Retinal pigment epithelial cell (primary cell): ENCODE data around the gene PLK5.
"Not testable (repeated sequence)": the region's sequence is repeated elsewhere in the genome, so short reads cannot be mapped to it uniquely, and the experiment has no call there.

ENCODE experiments used
- DNase-seq: peaks from one replicate; pipeline ENCODE4 v3.0.0-alpha.2; 2010; ENCODE audit warnings: low read depth
- H3K4me3 ChIP-seq: 2 replicates; pipeline ENCODE4 v1.5.1; 2011; ENCODE audit warnings: mild to moderate bottlenecking, low read length, control low read depth, moderate library complexity
- CTCF ChIP-seq: conservative IDR thresholded peaks from 2 replicates; pipeline ENCODE4 v1.5.1; 2011; ENCODE audit warnings: low read depth, low read length, control low read depth, inconsistent platforms

PLK5 gene

GRCh38 chr19:1497578-1498235, 26.2 kb upstream of the PLK5 start:
- no peak overlapping the region for H3K4me3 ChIP-seq
- DNase-seq, result no peak
- no peak for TF ChIP-seq CTCF

GRCh38 chr19:1499231-1499630, 24.6 kb upstream of the PLK5 start:
- H3K4me3 ChIP-seq, DNase-seq: not testable (repeated sequence)

- no peak overlapping the region for H3K4me3 ChIP-seq
- DNase-seq, result no peak
- TF ChIP-seq CTCF, result no peak
Observed at GRCh38 chr19:1501200-1501595, 22.7 kb upstream of the PLK5 start.

GRCh38 chr19:1502433-1503088, 21.3 kb upstream of the PLK5 start:
- no peak for TF ChIP-seq CTCF
- DNase-seq, result no peak
- H3K4me3 ChIP-seq, result no peak overlapping the region

- TF ChIP-seq CTCF, result peak; percentile 70
- DNase-seq, result no peak
- H3K4me3 ChIP-seq, result no peak overlapping the region
Observed at GRCh38 chr19:1503089-1503924, 20.6 kb upstream of the PLK5 start.

GRCh38 chr19:1503925-1504773, 19.7 kb upstream of the PLK5 start:
- H3K4me3 ChIP-seq, result no peak overlapping the region
- DNase-seq, result no peak
- no peak for TF ChIP-seq CTCF

GRCh38 chr19:1505012-1505411, 18.9 kb upstream of the PLK5 start:
- no peak overlapping the region for H3K4me3 ChIP-seq
- DNase-seq, result no peak
- TF ChIP-seq CTCF, result no peak
